ENCODE results near the gene CDH26. TPM values are rescaled to one million over a fixed set of nuclear protein-coding genes. Genes with fewer than 3 reads are reported as not detected.

CDH26 gene
- total and polyA plus RNA-seq, 2 of the 13 experiments (the other 11 are each of a cell fraction or from before 2014, with no cell fraction given) = 0.40 to 1.1 TPM

DNA sequence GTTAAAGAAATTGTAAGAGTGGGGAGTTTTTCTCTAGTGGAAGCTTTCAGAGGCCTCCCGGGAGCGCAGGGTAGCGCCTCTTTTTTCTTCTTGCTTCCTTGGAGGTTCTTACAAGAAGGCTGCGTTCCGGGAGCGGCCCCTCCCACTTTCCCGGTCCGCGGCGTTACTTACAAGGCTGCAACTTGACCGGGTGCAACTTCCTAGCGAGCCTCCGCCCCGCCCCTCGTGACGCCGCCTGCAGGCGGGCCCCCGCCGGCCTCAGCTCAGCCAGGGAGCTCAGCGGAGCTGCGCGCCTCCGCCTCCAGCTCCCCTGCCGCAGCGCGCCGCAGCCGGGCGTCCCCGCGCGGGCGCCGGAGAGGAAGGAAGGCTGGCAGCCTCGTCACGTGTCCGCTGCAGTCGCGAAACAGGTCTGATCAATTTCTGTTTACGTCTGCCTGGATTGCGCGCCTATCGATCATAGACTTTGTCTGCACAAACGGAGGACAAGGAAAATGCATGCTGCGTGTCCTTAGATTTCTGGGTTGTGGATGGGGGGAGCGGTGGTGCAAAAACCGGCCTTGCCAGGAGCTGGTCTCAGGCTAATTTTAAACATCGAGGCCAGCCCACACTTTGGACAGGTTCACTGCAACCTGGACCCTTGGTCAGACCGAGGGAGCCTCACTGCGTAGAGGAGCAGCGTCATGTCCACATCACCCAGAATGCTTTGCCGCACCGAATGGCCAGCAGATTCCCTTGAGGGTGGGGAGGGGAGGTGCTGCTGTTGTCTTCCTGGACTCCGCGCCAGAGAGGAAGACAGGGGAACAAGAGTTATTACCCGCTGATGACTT, 17.9 kb upstream of the CDH26 start, which contains the start of the genes FAM217B and PPP1R3D (continued):
- TF ChIP-seq HNRNPH1 (optimal IDR thresholded peaks at IDR 0.05; ENCODE audit: low read depth, low read length) (no peak), IKZF4 (CRISPR knock-in tag; IDR thresholded peaks at IDR 0.05; ENCODE audit: borderline replicate concordance, low read depth, not compliant biosample characterization) (peak; percentile 95), ZFY (CRISPR knock-in tag; IDR thresholded peaks at IDR 0.05) (peak; percentile 81), HIVEP1 (CRISPR knock-in tag; IDR thresholded peaks at IDR 0.05) (peak; percentile 74; the same call in 1 of the 2 replicates), ZFP36L2 (CRISPR knock-in tag; IDR thresholded peaks at IDR 0.05) (0 out of 2 replicates have a peak, but pooled peaks have one; percentile 17), RAD51 (IDR thresholded peaks at IDR 0.05; ENCODE audit: borderline replicate concordance) (no peak), ZKSCAN8 (CRISPR knock-in tag; IDR thresholded peaks at IDR 0.05; ENCODE audit: borderline replicate concordance) (peak; percentile 41; the same call in 1 of the 2 replicates), SRSF1 (optimal IDR thresholded peaks at IDR 0.05; ENCODE audit: low read depth, low read length) (peak; percentile 82), SPEN (CRISPR knock-in tag; IDR thresholded peaks at IDR 0.05; ENCODE audit: low read depth) (peak; percentile 90), GFI1 (CRISPR knock-in tag; IDR thresholded peaks at IDR 0.05; ENCODE audit: borderline replicate concordance) (no peak), SKI (IDR thresholded peaks at IDR 0.05; ENCODE audit: partially characterized antibody) (peak; percentile 71), DMAP1 (CRISPR knock-in tag; IDR thresholded peaks at IDR 0.05) (peak; percentile 95), ZNF543 (CRISPR knock-in tag; IDR thresholded peaks at IDR 0.05) (peak; percentile 97), HOXA9 (CRISPR knock-in tag; IDR thresholded peaks at IDR 0.05; ENCODE audit: borderline replicate concordance) (no peak; the same call in 1 of the 2 replicates), CCAR2 (optimal IDR thresholded peaks at IDR 0.05; ENCODE audit: low read depth, low read length) (no peak), IRF2 (CRISPR knock-in tag; IDR thresholded peaks at IDR 0.05) (peak; percentile 84), ZNF333 (CRISPR knock-in tag; IDR thresholded peaks at IDR 0.05; ENCODE audit: borderline replicate concordance) (0 out of 2 replicates have a peak, but pooled peaks have one; percentile 17)
- TF ChIP-seq, protein P1, sequence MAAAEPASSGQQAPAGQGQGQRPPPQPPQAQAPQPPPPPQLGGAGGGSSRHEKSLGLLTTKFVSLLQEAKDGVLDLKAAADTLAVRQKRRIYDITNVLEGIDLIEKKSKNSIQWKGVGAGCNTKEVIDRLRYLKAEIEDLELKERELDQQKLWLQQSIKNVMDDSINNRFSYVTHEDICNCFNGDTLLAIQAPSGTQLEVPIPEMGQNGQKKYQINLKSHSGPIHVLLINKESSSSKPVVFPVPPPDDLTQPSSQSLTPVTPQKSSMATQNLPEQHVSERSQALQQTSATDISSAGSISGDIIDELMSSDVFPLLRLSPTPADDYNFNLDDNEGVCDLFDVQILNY (CRISPR knock-in tag; conservative IDR thresholded peaks at IDR 0.05) = no peak
- TF ChIP-seq, protein P2, sequence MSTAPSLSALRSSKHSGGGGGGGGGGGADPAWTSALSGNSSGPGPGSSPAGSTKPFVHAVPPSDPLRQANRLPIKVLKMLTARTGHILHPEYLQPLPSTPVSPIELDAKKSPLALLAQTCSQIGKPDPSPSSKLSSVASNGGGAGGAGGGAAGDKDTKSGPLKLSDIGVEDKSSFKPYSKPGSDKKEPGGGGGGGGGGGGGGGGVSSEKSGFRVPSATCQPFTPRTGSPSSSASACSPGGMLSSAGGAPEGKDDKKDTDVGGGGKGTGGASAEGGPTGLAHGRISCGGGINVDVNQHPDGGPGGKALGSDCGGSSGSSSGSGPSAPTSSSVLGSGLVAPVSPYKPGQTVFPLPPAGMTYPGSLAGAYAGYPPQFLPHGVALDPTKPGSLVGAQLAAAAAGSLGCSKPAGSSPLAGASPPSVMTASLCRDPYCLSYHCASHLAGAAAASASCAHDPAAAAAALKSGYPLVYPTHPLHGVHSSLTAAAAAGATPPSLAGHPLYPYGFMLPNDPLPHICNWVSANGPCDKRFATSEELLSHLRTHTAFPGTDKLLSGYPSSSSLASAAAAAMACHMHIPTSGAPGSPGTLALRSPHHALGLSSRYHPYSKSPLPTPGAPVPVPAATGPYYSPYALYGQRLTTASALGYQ (CRISPR knock-in tag; IDR thresholded peaks at IDR 0.05) = peak; percentile 27; the same call in 1 of the 2 replicates
- TF ChIP-seq, protein P3, sequence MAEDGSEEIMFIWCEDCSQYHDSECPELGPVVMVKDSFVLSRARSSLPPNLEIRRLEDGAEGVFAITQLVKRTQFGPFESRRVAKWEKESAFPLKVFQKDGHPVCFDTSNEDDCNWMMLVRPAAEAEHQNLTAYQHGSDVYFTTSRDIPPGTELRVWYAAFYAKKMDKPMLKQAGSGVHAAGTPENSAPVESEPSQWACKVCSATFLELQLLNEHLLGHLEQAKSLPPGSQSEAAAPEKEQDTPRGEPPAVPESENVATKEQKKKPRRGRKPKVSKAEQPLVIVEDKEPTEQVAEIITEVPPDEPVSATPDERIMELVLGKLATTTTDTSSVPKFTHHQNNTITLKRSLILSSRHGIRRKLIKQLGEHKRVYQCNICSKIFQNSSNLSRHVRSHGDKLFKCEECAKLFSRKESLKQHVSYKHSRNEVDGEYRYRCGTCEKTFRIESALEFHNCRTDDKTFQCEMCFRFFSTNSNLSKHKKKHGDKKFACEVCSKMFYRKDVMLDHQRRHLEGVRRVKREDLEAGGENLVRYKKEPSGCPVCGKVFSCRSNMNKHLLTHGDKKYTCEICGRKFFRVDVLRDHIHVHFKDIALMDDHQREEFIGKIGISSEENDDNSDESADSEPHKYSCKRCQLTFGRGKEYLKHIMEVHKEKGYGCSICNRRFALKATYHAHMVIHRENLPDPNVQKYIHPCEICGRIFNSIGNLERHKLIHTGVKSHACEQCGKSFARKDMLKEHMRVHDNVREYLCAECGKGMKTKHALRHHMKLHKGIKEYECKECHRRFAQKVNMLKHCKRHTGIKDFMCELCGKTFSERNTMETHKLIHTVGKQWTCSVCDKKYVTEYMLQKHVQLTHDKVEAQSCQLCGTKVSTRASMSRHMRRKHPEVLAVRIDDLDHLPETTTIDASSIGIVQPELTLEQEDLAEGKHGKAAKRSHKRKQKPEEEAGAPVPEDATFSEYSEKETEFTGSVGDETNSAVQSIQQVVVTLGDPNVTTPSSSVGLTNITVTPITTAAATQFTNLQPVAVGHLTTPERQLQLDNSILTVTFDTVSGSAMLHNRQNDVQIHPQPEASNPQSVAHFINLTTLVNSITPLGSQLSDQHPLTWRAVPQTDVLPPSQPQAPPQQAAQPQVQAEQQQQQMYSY (CRISPR knock-in tag; IDR thresholded peaks at IDR 0.05) = peak; percentile 46; the same call in 1 of the 2 replicates
- TF ChIP-seq, protein P4, sequence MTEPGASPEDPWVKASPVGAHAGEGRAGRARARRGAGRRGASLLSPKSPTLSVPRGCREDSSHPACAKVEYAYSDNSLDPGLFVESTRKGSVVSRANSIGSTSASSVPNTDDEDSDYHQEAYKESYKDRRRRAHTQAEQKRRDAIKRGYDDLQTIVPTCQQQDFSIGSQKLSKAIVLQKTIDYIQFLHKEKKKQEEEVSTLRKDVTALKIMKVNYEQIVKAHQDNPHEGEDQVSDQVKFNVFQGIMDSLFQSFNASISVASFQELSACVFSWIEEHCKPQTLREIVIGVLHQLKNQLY (CRISPR knock-in tag; IDR thresholded peaks at IDR 0.05) = no peak

All from HepG2 (cell line).